NCI-H82 treated with DMSO at 0.1 percent for 48 hours (cell line): ENCODE data around the gene CRYM.
"Not testable (repeated sequence)": the region's sequence is repeated elsewhere in the genome, so short reads cannot be mapped to it uniquely, and the experiment has no call there.

ENCODE experiments used
- DNase-seq: peaks from one replicate; lab custom pipeline; 2025; ENCODE audit not compliant: unreplicated experiment; lab: John Stamatoyannopoulos, UW

The CRYM gene

DNA sequence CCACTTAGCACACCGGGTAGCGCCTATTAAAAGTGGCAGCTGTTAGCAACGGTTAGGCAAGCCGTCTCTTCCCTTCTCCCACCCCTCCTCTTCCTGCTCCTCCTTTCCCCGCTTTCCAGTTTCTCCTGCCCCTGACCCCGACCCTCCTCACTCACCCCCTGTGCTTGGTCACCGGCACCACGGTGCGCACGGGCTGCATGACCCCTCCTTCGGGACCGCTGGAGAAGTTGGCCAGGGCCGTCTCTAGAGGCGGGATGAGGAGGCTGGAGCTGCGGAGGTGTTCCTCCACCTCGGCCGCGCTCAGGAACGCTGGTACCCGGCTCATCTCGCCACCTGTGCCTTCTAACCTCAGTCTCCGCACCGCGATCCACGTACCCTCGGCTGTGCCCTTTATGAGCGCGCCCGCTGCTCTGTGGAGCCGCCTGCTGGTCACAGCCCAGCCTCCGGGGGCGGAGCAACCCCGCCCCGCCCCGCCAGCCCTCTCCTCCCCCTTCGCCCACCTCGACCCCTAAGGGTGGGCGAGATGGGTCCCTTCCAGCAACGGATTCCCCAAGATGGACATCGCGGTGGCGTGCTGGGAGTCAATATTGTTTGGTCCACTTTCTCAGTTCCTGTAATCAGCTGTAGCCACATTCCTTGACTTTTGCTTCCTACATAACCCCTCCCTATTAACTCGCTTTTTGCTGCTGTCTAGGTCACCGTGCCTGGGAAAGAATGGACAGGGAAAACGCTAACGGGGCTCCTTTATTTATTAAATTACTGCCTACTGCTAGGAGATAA, at the start of gene CRYM:
Gene CRYM, minus strand, starts transcription at position 364 of the 780 bp plus-strand sequence. Its CDS starts 39 bp downstream, at position 325.
- no peak for DNase-seq

- DNase-seq = no peak
These were observed 49.0 kb upstream of the CRYM start for GRCh38 chr16:21327046-21327445.

- DNase-seq = no peak
These were observed 48.4 kb upstream of the CRYM start for GRCh38 chr16:21326459-21326858.

DNA sequence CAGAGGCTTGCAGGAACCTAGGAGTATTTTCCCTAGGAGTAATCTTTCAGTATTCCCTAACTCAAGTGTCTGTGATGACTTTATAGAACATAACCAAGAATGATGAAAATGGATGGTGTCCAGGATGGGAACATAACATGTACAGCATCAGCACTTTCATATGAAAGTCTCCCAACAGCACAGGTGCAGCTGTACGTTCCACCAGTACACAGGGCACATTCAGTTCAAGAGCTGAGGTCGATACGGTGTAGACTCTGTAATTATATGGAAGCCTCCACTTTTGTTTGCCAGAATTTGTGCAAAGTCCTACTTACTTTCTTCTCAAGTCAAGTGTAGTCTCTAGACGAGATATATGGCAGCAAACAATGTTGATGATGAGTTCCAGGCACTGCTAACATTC, 46.2 kb upstream of the CRYM start:
- DNase-seq = no peak

GRCh38 chr16:21322251-21322650, 44.2 kb upstream of the CRYM start:
- not testable (repeated sequence) for DNase-seq

DNA sequence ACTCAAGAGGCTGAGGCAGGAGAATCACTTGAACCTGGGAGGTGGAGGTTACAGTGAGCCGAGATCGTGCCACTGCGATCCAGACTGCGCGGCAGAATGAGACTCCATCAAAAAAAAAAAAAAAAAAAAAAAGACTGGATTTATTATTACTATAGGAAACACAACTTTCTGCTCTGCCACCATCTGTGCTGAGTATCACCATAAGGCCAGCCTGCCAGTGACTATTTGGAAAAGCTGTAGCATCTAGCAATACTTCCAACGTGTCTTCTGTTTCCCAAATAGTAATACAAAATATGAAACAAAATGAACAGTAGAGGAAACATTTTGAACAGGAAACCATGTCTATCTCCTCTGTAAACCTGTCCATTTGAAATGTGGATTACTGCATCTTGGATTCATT, 43.6 kb upstream of the CRYM start:
- no peak for DNase-seq

DNA sequence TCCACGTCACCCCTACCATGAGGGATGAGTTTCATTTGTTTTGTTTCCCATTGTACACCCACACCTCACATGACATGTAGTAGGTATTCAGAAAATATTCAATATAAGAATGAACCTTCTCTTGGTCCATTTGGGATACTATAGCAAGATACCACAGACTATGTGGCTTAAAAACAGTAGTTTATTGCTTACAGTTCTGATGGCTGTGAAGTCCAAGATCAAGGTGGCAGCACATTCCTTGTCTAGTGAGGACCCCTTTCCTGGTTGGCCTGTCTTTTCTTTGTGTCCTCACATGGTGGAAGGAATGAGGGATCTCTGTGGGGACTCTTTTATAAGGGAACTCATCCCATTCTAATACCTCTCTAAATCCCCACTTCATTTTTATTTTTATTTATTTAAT, 36.2 kb upstream of the CRYM start:
- DNase-seq = no peak

DNA sequence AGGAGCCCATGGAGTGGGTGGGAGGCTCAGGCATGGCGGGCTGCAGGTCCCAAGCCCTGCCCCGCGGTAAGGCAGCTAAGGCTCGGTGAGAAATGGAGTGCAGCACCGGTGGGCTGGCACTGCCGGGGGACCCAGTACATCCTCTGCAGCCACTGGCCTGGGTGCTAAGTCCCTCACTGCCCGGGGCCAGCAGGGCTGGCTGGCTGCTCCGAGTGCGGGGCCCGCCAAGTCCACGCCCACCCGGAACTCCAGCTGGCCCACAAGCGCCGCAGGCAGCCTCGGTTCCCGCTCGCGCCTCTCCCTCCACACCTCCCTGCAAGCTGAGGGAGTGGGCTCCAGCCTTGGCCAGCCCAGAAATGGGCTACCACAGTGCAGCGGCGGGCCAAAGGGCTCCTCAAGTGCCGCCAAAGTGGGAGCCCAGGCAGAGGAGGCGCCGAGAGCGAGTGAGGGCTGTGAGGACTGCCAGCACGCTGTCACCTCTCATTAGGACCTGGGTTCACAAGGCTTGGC, 34.8 kb upstream of the CRYM start:
- DNase-seq = not testable (repeated sequence)

GRCh38 chr16:21312046-21312445, 34.0 kb upstream of the CRYM start:
- DNase-seq = not testable (repeated sequence)

GRCh38 chr16:21306712-21307111, 28.6 kb upstream of the CRYM start:
- not testable (repeated sequence) for DNase-seq

- no peak for DNase-seq
These were observed 24.9 kb upstream of the CRYM start for GRCh38 chr16:21302898-21303528.

GRCh38 chr16:21302454-21302853, 24.4 kb upstream of the CRYM start:
- no peak for DNase-seq

DNA sequence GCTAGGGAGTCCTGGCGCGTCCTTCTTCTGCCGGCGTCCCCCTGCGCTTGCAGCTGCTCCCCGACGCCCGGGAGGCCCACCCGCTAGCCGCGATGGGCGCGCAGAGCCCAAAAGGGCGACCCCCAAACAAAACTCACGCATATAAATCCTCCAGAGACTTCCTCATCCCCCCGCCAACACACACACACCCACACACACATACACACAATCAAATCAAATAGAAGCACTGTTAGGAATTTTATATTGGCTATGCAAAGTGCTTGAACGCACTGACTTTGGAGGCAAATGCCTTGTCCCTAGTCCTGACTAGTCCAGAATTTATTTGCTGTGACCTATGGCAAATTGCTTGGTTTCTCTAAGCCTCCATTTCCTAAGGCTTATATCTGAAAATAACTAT, 23.8 kb upstream of the CRYM start:
- DNase-seq = no peak

- DNase-seq = peak; percentile 68
These were observed 23.2 kb upstream of the CRYM start for GRCh38 chr16:21301168-21301894.

- peak; percentile 92 for DNase-seq
These were observed 22.4 kb upstream of the CRYM start for GRCh38 chr16:21300309-21301167.

- not testable (repeated sequence) for DNase-seq
These were observed 11.7 kb upstream of the CRYM start for GRCh38 chr16:21289789-21290188.

DNA sequence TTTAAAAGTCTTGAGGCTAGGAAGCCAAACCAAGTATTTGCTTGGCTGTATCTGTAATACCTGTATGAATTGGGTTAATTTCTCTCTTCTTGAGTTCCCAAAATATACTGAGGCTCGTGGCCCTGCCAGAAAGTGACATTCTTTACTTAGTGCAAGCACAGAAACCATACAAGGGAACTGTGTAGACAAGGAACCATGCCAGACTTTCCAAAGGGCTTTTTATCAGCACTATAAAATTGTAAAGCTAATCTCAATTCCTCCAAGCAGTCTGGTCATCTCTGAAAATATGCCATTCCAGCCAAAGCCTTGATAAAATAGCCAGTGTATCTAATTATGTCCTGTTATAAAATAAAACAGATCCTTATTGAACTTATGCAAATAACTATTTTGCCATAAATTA, 7.2 kb upstream of the CRYM start:
- DNase-seq = no peak

DNA sequence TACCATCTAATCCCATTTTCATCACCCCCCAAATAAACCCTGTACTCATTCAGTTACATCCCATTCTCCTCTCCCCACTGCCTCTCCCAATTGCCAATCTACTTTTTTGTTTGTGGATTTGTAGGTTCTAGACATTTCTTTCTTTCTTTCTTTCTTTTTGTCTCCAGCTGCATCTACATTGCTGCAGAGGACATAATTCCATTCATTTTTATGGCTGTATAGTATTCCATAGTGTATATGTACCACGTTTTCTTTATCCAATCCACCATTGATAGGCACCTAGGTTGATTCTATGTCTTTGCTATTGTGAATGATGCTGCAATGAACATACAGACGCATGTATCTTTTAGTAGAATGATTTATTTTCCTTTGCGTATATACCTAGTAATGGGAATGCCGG, 6.3 kb upstream of the CRYM start:
- DNase-seq = no peak

- DNase-seq = no peak
These were observed 5.6 kb upstream of the CRYM start for GRCh38 chr16:21283521-21284289.
